GM10266 (cell line): ENCODE measurements around the gene ORM2.

Experiments used
- DNase-seq: peaks from one replicate; pipeline ENCODE4 v3.0.0; 2012; ENCODE audit errors: extremely low spot score
- TF ChIP-seq, protein P1 (sequence below): IDR thresholded peaks from 2 replicates; pipeline ENCODE4 v1.5.1; 2012; ENCODE audit warnings: mild to moderate bottlenecking, low read depth; ENCODE audit not compliant: control insufficient read depth, insufficient read depth; ENCODE audit errors: missing control alignments

ORM2 gene

DNA sequence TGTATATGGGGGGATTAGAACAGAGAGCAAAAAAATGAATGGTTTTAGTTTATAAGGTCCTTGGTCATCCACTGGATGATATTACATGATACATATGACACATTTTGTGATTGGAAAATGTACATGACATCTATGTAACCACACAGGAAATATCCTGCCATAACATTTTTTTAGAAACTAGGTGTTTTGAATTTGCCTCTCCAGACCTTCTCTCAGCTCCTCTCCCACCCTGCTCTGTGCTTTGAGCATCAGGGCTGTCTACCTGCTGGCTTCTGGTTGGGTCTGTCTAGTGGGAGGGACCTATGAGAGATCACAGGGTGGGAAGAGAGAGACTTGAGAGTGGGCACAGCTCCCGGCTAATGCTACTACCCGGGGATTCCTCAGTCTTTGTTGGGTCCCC is 33.8 kb downstream of the ORM2 start:
- no peak for DNase-seq
- TF ChIP-seq, protein P1, sequence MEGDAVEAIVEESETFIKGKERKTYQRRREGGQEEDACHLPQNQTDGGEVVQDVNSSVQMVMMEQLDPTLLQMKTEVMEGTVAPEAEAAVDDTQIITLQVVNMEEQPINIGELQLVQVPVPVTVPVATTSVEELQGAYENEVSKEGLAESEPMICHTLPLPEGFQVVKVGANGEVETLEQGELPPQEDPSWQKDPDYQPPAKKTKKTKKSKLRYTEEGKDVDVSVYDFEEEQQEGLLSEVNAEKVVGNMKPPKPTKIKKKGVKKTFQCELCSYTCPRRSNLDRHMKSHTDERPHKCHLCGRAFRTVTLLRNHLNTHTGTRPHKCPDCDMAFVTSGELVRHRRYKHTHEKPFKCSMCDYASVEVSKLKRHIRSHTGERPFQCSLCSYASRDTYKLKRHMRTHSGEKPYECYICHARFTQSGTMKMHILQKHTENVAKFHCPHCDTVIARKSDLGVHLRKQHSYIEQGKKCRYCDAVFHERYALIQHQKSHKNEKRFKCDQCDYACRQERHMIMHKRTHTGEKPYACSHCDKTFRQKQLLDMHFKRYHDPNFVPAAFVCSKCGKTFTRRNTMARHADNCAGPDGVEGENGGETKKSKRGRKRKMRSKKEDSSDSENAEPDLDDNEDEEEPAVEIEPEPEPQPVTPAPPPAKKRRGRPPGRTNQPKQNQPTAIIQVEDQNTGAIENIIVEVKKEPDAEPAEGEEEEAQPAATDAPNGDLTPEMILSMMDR: no peak

DNA sequence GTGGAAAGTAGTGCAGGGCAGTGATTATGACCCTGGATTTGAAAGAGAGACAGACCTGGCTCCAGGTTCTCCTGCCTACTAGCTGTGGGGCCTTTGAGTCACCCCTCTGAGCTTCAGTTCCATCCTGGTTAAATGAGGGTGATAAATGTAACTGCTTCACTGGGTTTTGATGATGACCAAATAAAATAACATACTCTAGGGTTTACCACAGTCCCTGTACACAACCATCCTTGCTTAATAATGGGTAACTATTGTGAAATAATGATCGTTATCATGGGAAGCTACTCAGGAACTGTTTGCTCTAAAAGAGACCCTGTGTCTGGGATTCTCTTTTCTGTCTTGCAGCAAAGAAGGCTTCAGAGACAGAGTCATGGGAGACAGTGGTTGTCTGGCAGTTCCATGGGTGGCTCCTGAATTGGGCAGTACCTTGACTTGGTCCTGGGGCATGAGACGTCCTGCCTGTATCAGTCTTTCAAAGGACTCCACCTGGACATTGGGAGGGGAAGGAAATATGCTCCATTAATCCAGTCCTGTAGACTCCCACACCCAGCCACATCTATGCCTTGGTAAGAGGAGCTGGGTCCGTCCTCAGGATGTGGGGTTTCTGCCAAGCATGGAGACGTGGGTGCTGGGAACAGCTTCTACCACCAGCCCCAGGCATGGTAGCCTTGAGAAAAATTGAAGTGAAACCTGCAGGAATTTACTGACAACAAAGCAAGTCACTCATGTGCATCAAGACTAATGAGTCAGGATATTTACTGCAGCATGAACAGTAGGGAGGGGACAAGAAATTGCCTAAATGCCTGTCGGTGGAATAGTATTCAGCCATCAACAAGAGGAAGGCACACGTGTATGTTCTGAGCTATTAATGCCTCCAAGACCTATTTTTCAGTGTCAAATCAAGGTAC is 34.7 kb downstream of the ORM2 start:
- TF ChIP-seq, protein P1: no peak
- no peak for DNase-seq

DNA sequence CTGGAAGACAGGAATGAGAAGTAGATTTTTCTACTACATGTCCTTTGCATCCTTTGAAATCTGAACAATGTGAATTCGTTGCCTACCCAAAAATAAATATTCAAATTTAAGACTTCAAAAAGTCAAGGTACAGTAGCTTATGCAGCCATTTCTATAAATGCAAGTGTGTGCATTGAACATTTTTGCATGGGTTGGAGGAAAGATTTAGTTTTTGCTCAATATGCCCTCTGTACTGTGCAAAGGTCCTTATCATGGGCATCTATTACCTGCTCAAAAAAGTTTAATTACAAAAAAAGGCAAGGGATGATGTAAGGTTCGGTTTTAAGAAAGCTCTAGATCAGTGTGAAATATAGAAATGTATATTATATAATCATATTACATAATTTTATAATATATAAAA is 35.5 kb downstream of the ORM2 start:
- TF ChIP-seq, protein P1: no peak
- DNase-seq: no peak

DNA sequence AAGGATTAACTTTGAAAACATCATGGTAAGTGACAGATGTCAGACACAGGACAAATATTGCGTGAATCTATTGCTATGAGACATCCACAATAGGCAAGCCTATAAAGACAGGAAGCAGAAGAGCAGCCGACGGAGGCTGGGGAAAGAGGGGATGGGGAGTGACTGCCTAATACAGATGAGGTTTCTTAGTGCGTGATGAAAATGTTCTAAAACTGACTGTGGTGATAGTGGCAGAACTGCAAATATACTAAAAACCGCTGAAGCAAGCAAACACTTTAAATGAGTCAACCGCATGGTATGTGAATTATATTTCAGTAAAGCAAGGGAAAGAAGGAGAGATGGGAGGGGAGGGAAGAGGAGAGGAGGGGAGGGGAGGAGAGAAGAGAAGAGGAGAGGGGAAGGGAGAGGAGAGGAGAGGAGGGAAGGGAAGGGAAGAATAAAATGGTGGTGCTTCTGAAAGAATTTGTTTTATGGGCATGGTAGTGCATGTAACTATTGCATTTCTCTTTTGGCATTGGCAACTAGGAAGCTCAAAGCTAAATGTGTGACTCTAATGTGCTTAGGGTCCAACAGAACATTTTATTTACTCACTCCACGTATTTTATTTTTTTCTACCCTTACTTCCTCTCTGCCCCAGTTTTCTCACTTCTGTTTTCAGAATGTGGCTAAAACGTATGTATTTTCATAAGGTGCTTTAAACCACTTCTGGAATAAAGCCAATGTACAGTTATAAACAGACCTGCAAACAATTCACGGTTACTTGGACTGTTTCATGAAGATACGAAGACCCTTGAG is 36.9 kb downstream of the ORM2 start:
- TF ChIP-seq, protein P1: no peak
- DNase-seq: peak; percentile 49

DNA sequence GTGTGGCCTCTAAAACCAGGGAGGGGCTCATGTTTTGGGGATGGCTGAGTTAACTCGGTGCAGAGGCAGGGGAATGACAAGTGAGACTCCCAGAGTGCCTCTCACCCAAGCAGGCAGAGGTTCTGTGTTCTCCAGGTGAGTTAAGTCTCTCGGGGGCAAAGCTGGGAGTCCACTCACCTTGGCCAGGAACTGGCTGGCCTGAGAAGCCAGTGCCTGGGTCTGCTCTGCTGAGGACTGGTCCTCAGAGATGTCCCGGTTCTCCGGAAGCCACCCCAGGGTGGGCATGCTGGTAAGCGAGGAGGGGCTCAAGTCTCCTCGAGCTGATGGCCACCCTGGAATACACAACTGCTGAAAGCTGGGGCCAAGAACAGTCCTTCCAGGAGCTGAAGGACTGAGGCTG is 37.7 kb downstream of the ORM2 start:
- no peak for DNase-seq

DNA sequence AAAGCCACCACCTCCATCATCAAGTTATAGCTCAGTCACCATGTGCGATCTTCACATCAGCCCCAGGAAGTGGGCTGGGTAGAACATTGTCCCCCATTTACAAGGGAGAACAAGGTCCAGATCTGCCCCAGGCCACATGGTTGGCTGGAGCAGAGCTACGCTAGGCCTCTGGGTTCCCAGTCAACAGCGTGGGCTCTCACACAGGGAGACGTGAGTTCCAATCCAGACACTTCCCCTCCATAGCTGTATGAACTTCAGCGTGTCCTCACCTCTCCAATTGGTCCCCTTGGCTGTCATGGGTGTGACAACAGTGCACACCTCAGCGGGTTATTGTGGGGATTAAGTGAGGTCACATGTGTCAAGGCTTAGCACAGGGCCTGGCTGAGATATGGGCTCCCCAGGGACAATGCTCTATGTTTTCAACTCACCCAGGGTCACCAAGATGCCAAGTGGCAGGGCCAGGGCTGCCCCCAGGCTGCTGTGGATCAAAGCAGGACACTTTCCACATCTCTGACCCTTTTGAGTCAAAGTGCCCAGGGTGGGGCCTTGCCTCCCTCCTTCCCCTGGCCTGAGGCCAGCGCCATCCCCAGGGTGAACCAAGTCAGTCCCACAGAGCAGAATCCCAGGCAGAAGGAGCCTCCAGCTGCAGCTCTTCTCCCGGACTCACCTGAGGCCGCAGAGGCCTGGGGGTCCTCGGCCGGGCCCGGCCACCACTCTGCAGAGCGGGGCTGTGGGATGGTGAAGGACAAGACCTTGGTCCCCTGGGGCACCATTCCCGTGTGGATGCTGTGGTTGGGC is 38.3 kb downstream of the ORM2 start:
- no peak for DNase-seq
- TF ChIP-seq, protein P1: no peak

More for the DNA sequence above, 37.7 kb downstream of the ORM2 start:
- TF ChIP-seq, protein P1: no peak
